ENCODE measurements around the gene FOXN3. TPM values are rescaled to one million over a fixed set of nuclear protein-coding genes. Genes with fewer than 3 reads are reported as not detected.

FOXN3 gene
- total RNA-seq, 4 donors from 2014 or later, result 118 to 211 (median 167) TPM

DNA sequence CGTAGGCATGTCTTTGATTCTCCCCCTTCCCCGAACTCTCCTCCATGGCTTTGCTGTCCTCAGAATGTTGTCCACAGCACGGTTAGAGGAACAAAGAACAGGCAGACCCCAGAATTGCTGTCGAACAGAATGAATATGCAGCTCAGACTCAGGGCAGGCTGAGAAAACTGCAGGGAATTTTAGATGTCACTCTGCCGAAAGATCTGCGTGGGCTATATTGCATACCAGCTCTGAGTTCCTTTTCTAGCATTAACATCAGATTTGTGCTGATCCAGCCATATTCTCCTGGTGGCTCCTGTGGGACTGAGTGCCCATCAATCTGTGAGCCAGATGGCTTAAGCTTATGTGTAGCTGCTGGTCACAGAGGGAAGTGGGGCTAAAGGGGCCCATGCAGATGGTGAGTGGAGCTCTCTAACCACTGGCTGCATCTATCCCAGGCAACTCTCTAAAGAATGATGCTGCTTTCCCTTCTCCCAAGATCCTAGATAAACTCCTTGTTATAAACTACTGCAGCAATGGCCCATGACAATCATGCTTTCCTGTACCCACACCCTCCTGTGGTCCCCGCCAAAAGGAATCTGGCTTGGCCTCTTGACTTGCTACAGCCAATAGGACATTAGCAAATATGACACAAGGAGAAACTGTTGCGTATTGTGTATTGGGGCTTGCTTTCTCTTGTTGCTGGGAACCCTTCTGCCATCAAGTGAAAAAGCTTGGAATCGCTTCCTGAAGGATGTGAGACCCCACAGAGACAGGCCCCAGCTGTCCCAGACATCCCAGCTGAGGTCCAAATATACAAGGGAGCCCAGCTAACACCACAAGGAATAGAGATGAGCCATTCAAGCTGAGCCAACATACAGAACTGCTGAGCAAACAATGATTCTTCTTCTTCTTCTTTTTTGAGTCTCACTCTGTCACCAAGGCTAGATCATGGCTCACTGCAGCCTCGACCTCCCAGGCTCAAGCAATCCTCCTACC lies 101.3 kb downstream of the FOXN3 start:
- H3K4me3 ChIP-seq (ENCODE audit: low read depth, poor library complexity, severe bottlenecking), result no peak overlapping the region
- TF ChIP-seq, protein P1, sequence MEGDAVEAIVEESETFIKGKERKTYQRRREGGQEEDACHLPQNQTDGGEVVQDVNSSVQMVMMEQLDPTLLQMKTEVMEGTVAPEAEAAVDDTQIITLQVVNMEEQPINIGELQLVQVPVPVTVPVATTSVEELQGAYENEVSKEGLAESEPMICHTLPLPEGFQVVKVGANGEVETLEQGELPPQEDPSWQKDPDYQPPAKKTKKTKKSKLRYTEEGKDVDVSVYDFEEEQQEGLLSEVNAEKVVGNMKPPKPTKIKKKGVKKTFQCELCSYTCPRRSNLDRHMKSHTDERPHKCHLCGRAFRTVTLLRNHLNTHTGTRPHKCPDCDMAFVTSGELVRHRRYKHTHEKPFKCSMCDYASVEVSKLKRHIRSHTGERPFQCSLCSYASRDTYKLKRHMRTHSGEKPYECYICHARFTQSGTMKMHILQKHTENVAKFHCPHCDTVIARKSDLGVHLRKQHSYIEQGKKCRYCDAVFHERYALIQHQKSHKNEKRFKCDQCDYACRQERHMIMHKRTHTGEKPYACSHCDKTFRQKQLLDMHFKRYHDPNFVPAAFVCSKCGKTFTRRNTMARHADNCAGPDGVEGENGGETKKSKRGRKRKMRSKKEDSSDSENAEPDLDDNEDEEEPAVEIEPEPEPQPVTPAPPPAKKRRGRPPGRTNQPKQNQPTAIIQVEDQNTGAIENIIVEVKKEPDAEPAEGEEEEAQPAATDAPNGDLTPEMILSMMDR (IDR thresholded peaks at IDR 0.05), result no peak
- TF ChIP-seq POLR2A (IDR thresholded peaks at IDR 0.05), result no peak
- DNase-seq (ENCODE audit: low spot score in 2 of 2), result no peak
- WGBS, 2 donors, result 85 to 86% methylated on average over 10 of the region's 10 CpGs
- intact Hi-C loops (cut with DNase I; ENCODE audit: low total_unique reads), result no loop called here

DNA sequence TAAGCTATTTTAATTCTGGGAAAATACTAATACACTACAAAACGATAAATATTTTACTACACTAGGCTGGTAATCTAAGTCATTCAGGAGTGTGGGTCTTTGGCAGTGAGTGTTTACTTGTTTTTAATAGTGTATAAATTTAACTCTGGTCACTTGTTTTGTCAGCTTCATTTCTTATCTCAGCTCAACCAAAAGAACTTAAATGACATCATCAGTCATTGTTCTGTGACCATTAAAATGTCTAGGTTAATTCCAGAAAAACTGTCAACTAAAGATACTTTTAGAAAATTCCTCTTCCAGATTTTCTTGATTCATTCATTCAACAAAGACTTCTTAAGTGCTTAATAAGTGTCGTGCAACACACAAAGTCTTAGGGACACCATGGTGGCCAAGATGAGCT lies 102.8 kb downstream of the FOXN3 start:
- WGBS, 2 donors, result 94 to 99% methylated on average over 2 of the region's 2 CpGs
- DNase-seq (ENCODE audit: low spot score in 2 of 2), result no peak

DNA sequence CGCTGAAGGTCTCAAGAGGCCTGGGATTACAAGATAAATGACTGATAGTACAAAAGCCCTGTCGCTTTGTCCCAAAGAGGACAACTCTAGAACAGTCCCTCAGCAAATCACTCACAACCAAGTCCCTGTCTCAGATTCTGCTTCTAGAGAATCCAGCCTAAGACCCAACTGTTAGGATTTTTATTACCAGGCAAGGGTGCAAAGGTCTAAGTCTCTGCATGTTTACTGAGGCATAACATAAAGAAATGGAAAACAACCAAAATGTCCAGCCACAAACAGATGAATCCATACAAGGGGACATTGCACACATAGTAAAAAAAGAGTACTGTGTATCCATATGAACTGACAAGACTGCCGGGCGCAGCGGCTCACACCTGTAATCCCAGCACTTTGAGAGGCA lies 104.1 kb downstream of the FOXN3 start:
- TF ChIP-seq, protein P1 (IDR thresholded peaks at IDR 0.05), result no peak
- no peak for TF ChIP-seq POLR2A (IDR thresholded peaks at IDR 0.05)
- WGBS, 2 donors, result 94 to 97% methylated on average over 5 of the region's 5 CpGs
- DNase-seq (ENCODE audit: low spot score in 2 of 2), result no peak
- no peak overlapping the region for H3K4me3 ChIP-seq (ENCODE audit: low read depth, poor library complexity, severe bottlenecking)
- intact Hi-C loops (cut with DNase I; ENCODE audit: low total_unique reads), result no loop called here

More for the DNA sequence above, 102.8 kb downstream of the FOXN3 start:
- H3K4me3 ChIP-seq (ENCODE audit: low read depth, poor library complexity, severe bottlenecking), result no peak overlapping the region
- TF ChIP-seq, protein P1 (IDR thresholded peaks at IDR 0.05), result no peak
- no peak for TF ChIP-seq POLR2A (IDR thresholded peaks at IDR 0.05)
- intact Hi-C loops (cut with DNase I; ENCODE audit: low total_unique reads), result no loop called here

DNA sequence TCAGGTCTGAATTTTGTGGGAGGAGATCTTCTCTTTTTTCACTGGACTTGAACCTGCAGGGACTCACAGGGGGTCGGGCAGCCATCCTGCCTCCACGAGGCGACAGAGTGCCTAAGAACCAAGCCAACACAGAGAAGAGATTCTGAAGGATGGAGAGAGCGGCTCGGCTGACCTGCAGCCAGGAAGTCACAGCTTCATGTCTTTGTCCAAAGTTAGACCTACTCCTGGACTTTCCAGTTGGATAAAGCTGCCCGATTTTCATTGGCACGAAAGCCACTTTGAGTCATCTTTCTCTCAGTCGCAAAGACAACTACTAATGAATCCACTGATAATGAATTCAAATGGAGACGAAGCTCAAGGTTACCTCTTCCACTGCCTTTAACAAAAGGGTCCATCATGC lies 106.8 kb downstream of the FOXN3 start:
- TF ChIP-seq, protein P1 (IDR thresholded peaks at IDR 0.05), result no peak
- no peak for TF ChIP-seq POLR2A (IDR thresholded peaks at IDR 0.05)
- WGBS, 2 donors, result 81 to 86% methylated on average over 9 of the region's 9 CpGs
- H3K4me3 ChIP-seq (ENCODE audit: low read depth, poor library complexity, severe bottlenecking), result no peak overlapping the region
- DNase-seq (ENCODE audit: low spot score in 2 of 2), result no peak
- intact Hi-C loops (cut with DNase I; ENCODE audit: low total_unique reads), result no loop called here

DNA sequence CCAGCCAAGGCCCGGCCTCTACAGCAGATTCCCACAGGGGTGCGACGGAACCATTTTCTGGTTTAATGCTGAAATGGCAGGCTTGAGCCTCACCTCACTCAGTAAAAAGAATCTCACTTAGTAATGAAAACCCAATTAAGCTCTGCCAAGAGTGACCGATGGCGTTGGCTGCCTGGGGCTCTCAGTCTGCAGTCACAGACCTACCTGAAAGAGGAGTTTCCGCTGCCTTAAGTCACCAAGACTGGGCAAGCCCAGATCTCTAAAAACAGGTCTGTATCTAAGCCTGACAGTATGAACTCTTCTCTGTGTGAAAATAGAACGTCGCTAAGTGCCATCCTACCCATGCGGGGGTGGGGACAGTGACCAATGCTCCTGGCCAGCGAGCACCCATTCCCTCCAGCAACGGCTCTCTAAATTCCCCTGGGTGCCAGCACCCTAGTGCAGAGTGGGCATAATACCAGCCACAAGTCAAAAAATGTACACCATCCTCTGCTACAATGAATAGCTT lies 107.3 kb downstream of the FOXN3 start:
- H3K4me3 ChIP-seq (ENCODE audit: low read depth, poor library complexity, severe bottlenecking), result no peak overlapping the region
- intact Hi-C loops (cut with DNase I; ENCODE audit: low total_unique reads), result no loop called here
- 97 to 98% methylated on average over 11 of the region's 11 CpGs for WGBS, 2 donors
- TF ChIP-seq, protein P1 (IDR thresholded peaks at IDR 0.05), result no peak
- TF ChIP-seq POLR2A (IDR thresholded peaks at IDR 0.05), result no peak
- no peak for DNase-seq (ENCODE audit: low spot score in 2 of 2)

All from lower leg skin (tissue), 4 donors.